SKM-1 (cell line): ENCODE results near the gene PRAME.

Experiments
- DNase-seq: peaks from one replicate; lab custom pipeline; 2025; ENCODE audit not compliant: unreplicated experiment; lab: John Stamatoyannopoulos, UW

Gene PRAME

DNA sequence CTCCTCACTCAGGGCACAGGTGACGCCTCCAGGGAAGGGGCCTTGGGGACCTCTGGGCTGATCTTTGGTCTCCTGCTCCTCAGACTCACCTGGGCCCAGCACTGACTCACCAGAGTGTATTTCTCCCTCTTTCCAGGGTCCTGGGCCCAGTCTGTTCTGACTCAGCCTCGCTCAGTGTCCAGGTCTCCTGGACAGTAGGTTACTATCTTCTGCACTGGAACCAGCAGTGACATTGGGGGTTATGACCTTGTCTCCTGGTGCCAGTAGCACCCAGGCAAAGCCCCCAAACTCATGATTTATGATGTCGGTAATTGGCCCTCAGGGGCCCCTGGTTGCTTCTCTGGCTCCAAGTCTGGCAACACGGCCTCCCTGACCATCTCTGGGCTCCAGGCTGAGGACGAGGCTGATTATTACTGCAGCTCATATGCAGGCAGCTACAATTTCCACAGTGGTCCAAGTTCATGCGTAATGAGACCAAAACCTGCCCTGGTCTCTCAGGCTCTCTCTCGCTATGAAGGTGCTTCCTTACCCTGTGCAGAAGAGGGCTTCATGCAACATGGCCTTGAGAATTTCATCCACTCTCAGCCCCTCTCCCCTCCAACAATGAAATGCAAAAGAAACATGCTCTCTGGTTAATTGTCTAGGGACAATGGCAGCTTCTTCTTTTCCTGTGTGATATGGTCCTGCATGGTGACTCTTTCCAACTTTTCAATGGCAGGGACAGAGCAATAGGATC is 21.0 kb upstream of the PRAME start:
- DNase-seq: no peak

DNA sequence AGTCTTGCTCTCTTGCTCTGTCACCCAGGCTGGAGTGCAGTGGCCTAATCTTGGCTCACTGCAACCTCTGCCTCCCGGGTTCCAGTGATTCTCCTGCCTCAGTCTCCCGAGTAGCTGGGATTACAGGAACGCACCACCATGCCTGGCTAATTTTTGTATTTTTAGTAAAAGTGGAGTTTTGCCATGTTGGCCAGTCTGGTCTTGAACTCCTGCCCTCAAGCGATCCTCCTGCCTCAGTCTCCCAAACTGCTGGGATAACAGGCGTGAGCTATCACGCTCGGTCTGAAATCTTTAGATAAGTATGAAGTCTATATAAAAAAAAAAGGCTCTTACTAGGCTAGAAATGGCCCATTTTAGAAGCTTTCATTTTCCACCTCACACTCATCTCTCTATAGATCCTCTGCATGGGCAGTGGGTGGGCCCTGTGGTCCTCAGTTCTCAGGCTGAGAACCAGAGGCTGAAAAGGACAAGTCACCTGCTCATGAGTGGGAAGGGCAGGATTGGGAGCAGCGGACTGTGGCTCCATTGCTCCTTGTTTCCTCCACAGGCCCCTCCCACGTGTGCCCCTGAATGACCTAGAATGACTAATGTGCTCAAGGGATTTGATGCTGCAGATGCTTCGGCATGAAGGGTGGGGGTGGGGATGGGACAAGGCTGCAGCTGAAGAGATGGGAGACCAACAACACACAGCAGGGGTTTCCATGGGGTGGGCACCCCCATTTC is 19.8 kb upstream of the PRAME start:
- no peak for DNase-seq

DNA sequence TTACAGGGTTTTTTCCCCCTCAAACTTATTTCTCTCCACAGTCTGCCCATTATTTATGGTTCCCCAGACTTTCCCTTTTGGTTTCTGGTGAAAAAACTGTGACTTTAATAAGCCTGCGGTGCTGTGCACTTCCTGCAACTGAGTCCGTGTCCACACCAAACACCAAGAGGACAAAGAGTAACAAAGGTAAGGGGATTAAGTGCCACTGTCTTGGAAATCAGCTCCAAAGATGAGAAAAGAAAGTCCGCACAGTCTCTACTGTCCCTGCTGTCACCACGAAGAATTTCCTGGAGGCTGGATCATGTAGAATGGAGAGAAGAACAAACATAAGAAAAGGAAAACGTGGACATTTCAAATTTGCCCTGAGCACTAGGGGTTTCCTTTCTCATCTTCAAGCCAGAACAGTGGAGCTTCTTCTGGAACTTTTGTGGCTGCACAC is 17.9 kb upstream of the PRAME start:
- no peak for DNase-seq

DNA sequence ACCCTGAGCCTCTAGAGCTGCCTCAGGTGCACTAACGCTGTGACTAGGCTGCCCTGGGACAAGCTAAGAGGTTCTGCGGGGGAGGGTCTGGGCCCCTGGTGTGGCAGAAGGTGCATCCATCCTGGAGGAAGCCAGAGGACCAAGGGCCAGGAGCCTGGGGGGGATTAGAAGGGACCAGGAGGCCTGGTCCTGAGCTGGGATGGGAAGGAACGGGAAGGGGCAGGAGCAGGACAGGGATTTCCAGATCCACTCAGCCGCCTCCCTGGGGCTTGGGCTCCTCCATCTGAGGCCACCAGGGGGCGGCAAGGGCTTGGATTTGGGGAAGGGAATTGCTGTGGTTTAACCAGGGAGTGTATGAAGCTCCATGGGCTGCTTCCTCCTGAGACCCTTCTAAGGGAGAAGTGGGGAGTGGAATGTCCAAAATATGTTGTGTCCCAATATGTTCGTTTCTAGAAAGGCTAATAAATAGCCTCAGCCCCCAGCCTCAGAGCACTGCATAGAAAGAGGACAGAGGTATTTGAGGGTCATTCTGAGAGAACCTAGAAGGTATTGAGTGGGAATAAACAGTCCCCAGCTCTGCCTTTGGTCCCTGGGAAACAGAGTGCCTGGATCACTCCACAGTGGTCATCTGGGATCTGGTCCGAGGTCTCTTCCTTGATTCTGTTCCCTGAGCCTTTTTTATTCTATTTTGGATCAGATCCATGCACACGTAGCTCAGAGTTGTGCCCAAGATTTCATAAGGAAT is 17.4 kb upstream of the PRAME start:
- peak; percentile 48 for DNase-seq

DNA sequence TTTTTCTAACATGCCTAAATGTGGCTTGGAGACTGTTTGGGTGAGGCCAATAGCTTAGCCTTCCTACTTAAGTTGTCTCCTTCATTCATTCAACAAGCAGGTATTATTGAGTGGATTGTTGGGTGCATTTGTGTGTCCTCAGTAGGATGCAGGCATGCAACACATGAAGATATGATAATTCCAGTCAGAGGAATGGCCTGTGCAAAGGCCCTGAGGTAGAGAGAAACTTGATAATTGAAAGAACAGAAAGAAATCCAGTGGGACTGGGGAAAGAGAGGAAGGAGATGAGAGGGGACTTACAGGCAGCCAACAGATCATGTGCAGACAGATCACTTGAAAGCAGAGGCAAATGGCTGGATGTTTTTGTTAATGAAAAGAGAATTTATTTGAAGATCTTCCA is 15.3 kb upstream of the PRAME start:
- no peak for DNase-seq

DNA sequence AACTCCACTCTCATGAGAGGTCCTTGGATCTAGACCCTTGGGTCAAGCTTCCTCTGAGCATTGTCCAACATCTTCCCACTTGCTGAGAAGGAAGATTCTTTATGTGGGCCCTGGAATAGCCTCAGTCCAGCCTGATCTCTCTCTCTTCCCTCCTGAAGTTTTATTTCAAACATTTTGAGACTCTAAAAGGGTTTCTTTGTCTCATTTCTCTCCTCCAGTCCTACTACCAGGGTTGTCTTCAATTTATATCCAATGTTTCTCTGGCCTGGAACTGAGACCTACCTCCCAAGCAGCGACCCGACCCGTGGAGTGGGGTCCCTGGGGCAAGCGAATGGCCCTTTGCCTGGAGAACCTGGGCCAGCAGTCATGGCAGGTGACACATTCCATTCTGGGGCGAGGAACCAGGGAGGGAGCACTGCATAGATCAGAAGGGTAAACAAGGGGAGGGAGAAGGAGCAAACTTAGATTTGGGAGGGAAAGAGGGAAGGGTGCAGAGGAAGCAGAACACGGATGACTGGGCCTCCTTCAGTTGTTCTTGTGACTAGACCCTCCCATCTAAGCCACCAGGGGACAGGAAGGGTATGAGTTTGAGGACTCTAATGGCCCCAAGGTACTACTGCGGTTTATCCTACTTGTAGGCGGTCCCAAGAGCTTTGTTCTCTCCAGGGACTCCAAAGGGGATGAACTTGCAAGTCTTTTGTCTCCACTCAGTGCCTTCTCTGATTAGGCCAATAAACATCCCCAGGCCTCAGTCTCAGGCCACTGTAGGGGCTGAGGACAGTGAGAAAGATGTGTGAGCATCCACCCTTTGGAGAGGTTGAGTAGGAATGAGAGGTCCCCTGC is 14.2 kb upstream of the PRAME start:
- DNase-seq: no peak

DNA sequence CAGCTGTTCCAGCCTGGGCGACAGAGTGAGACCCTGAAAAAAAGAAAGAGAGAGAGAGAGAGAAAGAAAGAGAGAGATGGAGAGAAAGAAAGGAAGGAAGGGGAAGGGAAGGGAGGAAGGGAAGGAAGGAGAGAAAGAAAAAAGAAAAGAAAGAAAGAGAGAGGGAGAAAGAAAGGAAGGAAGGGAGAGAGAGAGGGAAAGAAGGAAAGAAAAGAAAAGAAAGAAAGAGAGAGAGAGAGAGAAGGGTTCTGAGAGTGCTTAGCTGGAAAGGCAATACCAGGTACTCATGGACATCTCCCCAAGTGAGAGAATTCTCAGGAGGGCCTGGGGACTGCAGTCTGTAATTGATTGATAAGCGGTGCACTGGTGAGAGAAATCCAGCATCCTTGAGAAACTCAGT is 12.8 kb upstream of the PRAME start:
- no peak for DNase-seq

DNA sequence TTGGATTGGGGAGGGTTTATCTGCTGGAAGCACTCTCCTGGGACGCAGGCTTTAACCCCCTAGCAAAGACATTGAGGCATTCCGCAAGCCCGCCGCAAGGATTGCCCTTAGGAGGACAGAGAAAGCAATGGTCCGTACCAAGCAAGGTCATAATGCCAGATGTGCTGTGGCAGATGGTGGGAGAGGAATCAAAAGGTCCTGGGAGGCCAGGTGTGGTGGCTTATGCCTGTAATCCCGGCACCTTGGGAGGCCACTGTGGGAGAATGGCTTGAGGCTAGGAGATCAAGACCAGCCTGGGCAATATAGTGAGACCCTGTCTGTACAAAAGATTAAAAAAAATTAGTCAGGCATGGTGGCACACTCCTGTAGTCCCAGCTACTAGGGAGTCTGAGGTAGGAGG is 12.4 kb upstream of the PRAME start:
- no peak for DNase-seq

DNA sequence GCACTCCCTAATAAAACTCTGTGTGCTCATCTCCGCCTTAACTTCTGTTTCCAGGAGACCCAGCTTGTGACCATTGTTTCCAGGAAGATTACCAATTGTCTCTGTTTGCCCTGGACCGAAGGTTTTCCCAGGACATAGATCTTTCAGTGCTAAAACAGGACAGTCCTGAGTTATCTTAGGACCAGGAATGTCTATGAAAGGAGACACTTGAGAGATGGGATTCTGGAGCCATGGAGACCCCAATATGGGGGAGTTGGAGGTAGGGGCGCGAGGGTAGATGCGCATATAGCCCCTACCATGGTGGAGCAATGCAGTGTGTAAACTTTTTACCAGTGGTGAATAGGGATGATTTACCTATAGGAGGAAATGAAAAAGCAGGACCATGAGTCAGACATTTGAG is 10.2 kb upstream of the PRAME start:
- DNase-seq: no peak

DNA sequence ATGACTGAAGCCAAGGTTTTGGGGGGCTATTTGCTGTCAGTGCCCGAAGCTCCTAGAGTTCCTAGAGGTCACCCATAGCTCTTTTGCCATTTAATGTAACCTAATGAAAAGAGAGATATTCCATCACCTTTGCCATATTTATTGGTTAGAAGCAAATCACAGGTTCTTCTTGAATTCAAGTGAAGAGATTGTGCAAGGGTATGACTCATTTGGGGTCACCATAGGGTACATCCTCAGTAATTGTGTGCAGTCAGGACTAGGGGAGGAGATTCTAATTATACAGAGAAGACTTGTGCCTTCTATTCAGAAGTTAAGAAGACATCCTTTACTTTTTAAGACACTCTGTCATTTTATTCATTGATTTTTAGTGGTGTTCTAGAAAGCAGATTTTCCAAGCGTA is 6.9 kb upstream of the PRAME start:
- no peak for DNase-seq

DNA sequence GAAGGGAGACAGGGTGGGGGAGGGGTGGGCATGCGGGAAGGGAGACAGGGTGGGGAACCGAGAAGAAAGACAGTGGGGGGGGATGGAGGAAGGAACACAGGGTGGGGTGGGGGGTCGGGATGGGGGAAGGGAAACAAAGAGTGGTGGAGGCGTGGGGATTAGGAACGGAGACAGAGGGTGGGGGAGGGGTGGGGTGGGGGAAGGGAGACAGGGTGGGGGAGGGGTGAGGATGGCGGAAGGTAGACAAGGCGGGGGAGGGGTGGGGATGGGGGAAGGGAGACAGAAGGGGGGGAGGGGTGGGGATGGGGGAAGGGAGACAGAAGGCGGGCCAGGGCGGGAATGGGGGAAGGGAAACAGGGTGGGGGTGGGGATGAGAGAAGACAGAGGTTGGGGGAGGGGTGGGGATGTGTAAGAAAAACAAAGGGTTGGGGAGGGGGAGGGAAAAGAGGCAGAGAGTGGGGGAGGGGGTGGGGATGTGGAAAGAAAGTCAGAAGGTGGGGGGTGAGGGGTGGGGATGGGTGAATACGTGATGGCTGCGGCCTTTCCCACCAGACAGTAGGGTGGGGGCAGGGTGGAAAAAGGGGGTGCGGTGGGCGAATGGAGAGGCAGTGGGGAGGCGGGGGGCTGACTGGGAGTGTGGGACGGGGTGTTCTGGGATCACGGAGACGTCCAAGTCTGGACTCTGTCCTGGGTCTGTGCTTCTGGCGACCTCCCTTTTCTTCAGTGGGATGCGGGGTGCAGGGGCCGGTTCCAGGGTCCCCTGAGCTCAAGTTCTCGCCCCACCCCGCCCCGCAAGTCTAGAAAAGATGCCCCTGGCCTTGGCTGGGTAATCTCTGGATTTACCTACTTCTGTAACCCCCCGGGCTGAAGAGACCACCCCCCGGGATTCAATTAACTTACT is 744 bp downstream of the PRAME start:
- no peak for DNase-seq

DNA sequence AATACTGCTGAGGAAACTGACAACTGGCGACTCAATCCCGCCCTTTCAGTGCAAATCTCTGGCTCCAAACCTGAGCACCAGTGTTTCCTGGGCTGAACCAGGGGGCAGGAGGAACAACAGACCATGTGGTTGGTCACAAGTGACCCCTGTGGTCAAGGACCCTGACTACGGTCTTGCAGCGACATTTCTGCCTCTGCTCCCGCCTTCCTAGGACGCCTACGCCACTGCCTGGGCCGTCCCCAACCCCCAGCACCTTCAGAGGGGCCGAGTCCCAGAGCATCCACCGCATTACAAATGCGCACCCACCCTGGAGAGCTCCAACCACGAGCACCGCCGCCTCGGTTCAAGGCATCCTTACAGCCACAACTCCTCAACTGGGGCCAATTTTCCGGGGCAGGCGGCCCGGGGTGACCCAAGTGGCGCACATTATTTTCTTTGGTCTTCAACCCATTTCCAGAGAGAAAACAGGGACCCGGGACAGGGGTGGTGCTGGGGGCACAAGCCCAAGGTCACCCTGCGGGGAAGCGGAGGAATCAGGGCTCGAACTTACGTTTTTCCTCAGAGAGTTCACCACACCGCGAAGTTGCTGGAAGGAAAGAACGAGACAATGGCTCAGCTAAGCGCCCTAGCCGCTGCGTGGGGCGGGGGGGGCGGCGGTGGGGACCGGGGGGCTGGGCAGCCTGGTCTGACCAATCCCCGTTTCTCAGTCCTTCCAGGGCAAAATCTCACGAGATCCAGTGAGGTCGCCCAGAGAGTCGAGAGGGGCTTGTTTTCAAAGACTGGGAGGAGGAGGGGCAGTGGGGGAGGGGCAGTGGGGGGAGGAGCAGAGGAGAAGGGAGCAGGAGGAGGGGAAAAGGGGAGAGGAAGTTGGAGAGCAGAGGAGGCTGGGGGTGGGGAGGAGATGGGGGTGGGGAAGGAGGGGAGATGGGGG is 1.8 kb downstream of the PRAME start:
- no peak for DNase-seq

DNA sequence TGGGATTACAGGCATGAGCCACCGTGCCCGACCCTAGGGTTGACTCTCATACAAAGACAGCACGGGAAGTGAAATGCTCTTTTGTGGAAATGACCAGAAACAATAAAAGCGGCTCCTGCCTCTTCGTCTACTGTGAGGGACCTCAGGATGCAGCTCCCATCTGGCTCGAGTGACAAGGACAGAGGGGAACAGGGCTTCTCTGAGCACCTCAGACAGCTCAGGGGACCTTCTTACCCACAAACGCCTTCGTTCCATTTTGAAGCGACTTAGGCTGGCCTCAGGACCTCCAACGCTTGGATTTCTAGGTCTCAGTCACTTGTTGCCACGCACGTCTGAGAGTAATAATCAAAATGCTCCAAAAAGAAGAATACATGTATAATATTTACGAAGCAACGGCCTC is 2.5 kb downstream of the PRAME start:
- DNase-seq: no peak

DNA sequence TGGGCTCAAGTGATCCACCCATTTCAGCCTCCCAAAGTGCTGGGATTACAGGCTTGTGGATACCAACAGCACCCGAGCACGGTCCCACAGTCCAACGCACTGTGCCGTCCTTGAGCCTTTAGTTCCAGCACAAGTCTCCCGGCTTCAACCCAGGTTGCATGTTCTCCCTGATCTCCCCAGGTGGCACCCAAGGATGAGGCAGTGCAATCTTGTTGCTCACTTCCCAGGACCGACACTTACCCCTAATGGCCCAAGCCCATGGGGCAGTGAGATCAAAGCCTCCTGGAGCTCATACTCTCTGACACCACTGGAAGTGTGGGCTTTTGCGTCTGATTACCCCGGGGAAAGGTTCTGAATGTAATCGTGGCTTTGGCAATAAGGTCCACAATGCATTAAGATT is 3.5 kb downstream of the PRAME start:
- DNase-seq: no peak

DNA sequence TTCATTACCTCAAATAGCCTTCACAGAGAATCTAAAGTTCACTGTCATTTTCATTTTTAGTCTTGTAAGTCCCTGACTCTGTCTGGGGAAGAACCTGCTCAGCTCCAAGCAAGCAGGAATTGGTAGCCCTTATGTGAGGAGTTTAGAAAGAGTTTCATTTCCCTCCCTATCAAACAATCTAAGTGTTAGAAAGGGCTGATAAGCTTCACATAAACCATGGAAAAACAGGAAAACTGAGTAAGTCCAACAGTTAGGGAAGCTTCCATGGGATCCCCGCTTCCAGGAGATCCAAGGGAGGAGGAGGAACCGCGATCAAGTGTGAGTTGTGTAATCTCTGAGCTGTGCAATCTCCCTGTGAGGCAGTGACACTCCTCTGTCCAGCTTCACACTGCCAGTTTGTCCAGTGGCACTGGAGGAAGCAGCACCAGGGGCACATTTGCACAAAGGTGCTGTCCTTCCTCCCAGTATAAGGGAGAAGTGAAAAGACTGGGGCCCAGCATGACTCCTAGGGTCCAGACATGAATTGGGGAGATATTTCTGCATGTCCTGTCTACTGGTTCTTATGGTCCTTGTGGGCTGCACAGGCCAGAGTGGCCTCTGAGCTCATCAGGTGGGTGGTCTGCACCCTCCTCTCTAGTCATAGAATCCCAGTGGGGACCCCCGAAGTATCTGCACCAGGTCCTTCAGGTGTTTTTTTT is 4.3 kb downstream of the PRAME start:
- no peak for DNase-seq

DNA sequence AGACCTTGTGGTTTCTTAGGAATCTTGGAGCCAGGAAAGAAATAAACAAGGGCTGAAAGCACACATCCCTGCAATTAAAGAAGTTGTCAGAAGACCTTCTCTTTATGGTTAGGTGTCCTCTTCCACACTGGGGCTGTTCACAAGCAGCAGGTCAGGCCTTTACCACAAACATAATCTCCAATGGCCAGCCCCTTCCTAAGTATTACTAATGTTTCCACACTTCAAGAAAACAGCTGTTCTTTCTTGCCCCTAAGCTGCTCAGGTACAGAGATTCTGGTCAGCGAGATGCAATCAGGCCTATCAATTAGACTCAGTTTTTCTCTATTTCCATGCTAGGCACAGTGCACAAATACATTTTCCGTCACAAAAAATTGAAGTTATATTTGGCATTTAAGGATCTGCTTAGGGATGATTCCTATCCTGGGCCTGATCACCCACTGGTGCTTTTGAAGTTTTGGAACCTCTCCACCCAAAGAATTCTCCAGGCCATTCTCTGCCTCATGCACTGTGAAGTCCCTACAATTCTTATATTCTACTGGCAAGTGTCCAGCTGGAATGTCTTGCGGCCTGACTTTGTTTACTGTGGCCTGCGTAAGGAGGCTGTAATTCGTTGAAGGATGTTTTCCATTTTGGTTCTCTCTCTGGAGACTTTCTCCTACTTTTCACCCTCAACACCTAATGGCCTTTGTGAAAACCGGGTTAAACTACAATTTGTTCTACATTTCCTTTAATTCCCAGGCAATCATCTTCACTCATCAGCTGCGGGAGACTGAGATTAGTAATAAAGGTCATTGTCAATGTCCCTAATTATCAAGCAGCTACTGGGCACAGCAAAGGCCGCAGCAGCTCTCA is 5.1 kb downstream of the PRAME start:
- no peak for DNase-seq

DNA sequence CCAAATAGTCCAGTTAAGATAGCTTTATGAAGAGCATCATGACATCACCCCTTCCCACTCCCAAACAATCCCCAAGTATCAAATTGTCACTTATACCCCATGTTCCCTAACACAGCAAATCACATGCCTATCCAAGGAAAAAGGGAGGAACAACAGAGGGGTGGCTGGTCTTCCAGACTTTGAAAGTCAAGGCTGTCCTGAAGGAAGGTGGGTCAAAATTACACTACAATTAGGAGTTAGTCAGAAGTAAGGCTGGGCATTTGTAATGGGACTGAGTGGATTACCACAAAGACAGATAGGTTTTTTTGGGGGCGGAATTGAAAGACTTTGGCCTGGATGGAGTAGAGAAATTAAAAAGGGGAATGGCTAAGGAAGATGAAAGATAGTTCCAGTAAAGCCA is 5.9 kb downstream of the PRAME start:
- DNase-seq: no peak

DNA sequence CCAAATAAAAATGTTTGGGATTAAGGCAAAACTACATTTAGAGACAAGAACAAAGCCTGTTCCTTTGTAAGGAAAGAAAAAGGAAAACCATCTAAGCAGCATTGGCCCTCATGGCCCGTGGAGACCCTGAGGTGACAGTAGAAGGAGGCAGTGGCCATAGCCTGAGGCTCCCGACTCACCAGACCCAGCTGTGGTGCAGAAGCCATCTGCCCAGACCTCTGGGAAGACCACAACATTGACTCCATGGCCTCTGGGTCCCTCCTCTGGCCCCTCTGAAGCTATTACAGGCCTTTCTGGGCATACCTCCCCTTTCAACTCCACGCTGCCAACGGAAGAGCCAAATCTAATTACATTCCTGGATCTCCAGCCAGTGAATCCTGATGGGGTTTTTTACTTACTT is 6.4 kb downstream of the PRAME start:
- no peak for DNase-seq
